Endothelial cell (in vitro differentiated cells): ENCODE measurements around the gene MXRA7. TPM values are rescaled to one million over a fixed set of nuclear protein-coding genes. Genes with fewer than 3 reads are reported as not detected.

ENCODE experiments used
- DNase-seq: peaks from one replicate; pipeline ENCODE4 v3.0.0; 2021; ENCODE audit warnings: low spot score
- H3K27ac Mint-ChIP-seq: one replicate; pipeline ENCODE4 v1.8.0; 2021; ENCODE audit warnings: mixed read lengths, inconsistent platforms; ENCODE audit not compliant: unreplicated experiment
- H3K27me3 Mint-ChIP-seq: one replicate; pipeline ENCODE4 v1.8.0; 2021; ENCODE audit warnings: mild to moderate bottlenecking, moderate library complexity, mixed read lengths, inconsistent platforms; ENCODE audit not compliant: unreplicated experiment
- H3K36me3 Mint-ChIP-seq: one replicate; pipeline ENCODE4 v1.8.0; 2021; ENCODE audit warnings: mild to moderate bottlenecking, low read depth, mixed read lengths, inconsistent platforms; ENCODE audit not compliant: unreplicated experiment
- H3K4me1 Mint-ChIP-seq: one replicate; pipeline ENCODE4 v1.8.0; 2021; ENCODE audit warnings: mild to moderate bottlenecking, mixed read lengths, inconsistent platforms; ENCODE audit not compliant: unreplicated experiment
- H3K4me3 Mint-ChIP-seq: one replicate; pipeline ENCODE4 v1.8.0; 2021; ENCODE audit warnings: mild to moderate bottlenecking, mixed read lengths, inconsistent platforms; ENCODE audit not compliant: unreplicated experiment
- H3K9me3 Mint-ChIP-seq: one replicate; pipeline ENCODE4 v1.8.0; 2021; ENCODE audit warnings: mixed read lengths, inconsistent platforms; ENCODE audit not compliant: unreplicated experiment
- CTCF ChIP-seq: fragments of 200-600 bp; sonication (generic); IDR thresholded peaks from one replicate; pipeline ENCODE4 v1.5.0; 2021; ENCODE audit warnings: antibody characterized with exemption; ENCODE audit not compliant: unreplicated experiment
- total RNA-seq: library from RNA; stranded (reverse); fragmentation: NEBNext Ultra II Directional; extraction: Animal tissue kit (Norgen Biotek cat#: 25700); gene quantifications from one replicate; pipeline ENCODE4 v1.2.1, GENCODE V29; 2021; ENCODE audit not compliant: unreplicated experiment

MXRA7 gene
- total RNA-seq, 1 donor from 2014 or later = 51.6 TPM

GRCh38 chr17:76685366-76685765, 25.4 kb downstream of the MXRA7 start:
- H3K27me3 Mint-ChIP-seq = peaks cover 8% of the 10 kb centered on the region
- no peak for DNase-seq
- H3K4me3 Mint-ChIP-seq = no peak overlapping the region
- peaks cover 9% of the 10 kb centered on the region for H3K36me3 Mint-ChIP-seq
- H3K27ac Mint-ChIP-seq = no peak overlapping the region
- no peak for TF ChIP-seq CTCF
- H3K9me3 Mint-ChIP-seq = no peaks in the 10 kb centered on the region
- peaks cover 4% of the 10 kb centered on the region for H3K4me1 Mint-ChIP-seq

- Mint-ChIP-seq H3K27ac (no peak overlapping the region), H3K9me3 (no peaks in the 10 kb centered on the region), H3K36me3 (peaks cover 9% of the 10 kb centered on the region), H3K4me1 (peaks cover 4% of the 10 kb centered on the region), H3K27me3 (peaks cover 8% of the 10 kb centered on the region), H3K4me3 (no peak overlapping the region)
- DNase-seq = no peak
- TF ChIP-seq CTCF = no peak
These were observed 26.0 kb downstream of the MXRA7 start for GRCh38 chr17:76684756-76685155.

DNA sequence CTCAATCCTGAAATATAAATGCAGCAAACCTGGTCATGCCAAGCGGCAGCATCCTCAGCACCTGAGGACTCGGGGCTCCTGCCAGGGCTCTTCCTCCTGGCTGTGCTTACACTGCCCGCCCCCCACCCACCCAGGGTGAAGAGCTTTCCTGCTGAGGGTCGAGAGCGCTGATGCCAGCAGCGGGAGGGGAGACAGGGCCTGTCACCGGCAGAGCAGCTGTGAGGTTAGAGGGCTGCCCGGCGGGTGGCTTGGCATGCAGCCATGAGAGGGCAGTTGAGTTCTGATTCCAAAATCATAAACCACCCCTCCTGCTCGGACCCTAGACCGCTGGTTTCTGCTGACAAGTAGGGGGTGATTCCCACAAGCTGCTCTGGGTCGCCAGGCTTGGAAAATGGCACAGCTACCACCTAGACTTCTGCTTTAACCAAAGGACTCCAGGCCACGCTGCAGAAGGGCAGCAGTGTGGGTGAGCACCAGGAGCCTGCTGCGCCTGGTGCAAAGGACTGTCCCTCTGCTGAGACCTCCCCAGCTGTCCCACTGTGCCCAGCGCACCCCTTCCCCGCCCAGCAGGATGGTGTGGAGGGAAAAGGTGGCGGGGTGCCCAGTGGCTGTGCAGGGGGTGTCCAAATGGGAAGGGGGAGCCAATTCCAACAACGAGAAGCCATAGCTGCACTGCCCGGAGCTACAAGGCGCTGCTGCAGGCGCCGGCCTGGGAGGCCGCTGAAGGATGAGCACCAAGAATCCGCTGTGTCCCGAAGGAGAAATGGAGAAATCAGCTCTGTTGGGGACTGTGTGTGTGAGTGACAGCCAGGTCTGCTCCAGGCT, 26.6 kb downstream of the MXRA7 start:
- DNase-seq = no peak
- no peak for TF ChIP-seq CTCF
- Mint-ChIP-seq H3K27ac (no peak overlapping the region), H3K9me3 (no peaks in the 10 kb centered on the region), H3K27me3 (peaks cover 8% of the 10 kb centered on the region), H3K4me3 (no peak overlapping the region), H3K36me3 (peaks cover 9% of the 10 kb centered on the region), H3K4me1 (peaks cover 4% of the 10 kb centered on the region)

GRCh38 chr17:76683011-76683755, 27.6 kb downstream of the MXRA7 start:
- H3K4me3 Mint-ChIP-seq = no peak overlapping the region
- H3K4me1 Mint-ChIP-seq = no peaks in the 10 kb centered on the region
- peaks cover 9% of the 10 kb centered on the region for H3K36me3 Mint-ChIP-seq
- peak; percentile 24 for TF ChIP-seq CTCF
- H3K27ac Mint-ChIP-seq = no peak overlapping the region
- H3K9me3 Mint-ChIP-seq = no peaks in the 10 kb centered on the region
- DNase-seq = no peak
- H3K27me3 Mint-ChIP-seq = peaks cover 4% of the 10 kb centered on the region

DNA sequence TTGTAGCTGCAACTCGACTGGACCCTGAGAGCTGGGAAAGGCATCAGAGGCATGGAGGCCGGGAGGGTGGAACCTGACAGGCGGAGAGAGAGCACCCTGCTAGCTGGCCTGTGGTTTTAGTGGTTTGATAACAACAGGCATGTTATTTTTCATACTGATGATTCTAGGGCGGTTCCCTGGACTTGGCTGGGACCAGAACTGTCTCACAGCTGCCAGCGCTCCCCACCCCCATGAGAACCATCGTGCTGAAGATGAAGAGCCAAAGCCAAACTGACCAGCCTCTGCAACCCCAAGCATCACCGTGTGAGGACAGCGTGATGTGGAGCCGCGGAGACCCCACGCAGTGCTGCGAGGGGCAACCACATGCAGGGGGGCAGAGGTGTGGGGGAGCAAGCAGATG, 28.5 kb downstream of the MXRA7 start:
- DNase-seq = no peak
- TF ChIP-seq CTCF = no peak
- Mint-ChIP-seq H3K27ac (no peak overlapping the region), H3K4me1 (no peaks in the 10 kb centered on the region), H3K4me3 (peak overlapping the region; percentile 51), H3K9me3 (no peaks in the 10 kb centered on the region), H3K36me3 (peaks cover 9% of the 10 kb centered on the region), H3K27me3 (peaks cover 4% of the 10 kb centered on the region)
